HG03045 (cell line): Measurements from ENCODE around the gene RFX7.

Experiments
- ATAC-seq: cut with Tn5 transposase; IDR thresholded peaks from one replicate; pipeline ENCODE4 v1.9.1; 2021; ENCODE audit warnings: mild to moderate bottlenecking, moderate library complexity; ENCODE audit not compliant: unreplicated experiment

RFX7 gene

GRCh38 chr15:56052395-56053045 is 191.2 kb downstream of the RFX7 start:
- ATAC-seq = peak; percentile 56

DNA sequence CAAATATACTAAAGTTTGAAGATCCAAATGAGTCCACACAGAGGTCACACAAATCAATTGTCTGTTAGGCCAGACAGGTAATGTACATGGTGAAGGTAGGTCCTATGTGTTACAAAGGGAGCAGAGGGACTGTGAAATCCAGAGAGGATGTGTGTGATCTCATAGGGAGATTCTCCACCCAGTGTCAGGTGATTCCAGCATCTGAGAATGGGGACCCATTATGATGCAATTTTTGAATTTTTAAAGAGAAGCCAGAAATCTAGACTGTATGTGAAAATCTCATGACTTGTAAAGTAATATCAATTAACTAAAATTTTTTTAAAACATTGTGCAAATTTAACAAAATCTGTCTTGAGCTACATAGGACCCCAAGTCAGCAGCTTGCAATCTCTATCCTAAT is 192.0 kb downstream of the RFX7 start:
- ATAC-seq = no peak

DNA sequence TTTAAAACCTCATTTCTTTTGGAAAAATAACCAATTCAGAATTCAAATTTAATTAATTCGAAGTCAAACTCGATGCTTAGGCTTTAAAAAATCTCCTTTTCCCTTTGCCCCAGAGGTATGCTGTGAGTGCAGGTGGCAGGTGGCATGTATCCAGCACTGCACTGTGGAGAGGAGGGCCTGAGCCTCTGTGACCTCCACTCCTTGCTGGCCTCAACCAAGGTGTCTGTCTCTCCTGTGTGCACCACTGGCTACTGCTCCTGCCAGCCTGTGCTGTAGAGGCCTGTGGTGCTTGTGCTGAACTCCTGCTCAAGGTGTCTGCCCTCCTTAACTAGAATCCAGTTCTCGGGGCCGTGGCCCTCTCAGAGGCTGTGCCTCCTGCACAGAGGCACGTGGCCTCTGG is 194.1 kb downstream of the RFX7 start:
- no peak for ATAC-seq

DNA sequence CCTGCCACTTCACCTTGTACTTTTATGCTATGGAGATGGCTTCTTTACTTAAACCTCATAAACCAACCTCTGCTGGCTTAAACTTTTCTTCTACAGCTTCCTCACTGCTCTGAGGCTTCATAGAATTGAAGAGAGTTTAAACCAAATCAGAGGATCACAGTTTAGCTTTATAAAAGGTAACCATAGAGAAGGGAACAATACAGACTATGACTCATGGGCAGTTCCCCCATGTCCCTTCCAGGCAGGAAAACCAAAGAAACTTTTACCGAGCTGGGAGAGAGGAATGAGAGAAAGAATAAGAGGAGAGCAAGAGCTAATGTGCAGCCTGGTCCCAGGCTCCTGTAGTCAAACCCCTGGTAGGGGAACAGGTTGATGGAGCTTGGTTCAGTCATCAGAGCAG is 196.3 kb downstream of the RFX7 start:
- ATAC-seq = no peak

DNA sequence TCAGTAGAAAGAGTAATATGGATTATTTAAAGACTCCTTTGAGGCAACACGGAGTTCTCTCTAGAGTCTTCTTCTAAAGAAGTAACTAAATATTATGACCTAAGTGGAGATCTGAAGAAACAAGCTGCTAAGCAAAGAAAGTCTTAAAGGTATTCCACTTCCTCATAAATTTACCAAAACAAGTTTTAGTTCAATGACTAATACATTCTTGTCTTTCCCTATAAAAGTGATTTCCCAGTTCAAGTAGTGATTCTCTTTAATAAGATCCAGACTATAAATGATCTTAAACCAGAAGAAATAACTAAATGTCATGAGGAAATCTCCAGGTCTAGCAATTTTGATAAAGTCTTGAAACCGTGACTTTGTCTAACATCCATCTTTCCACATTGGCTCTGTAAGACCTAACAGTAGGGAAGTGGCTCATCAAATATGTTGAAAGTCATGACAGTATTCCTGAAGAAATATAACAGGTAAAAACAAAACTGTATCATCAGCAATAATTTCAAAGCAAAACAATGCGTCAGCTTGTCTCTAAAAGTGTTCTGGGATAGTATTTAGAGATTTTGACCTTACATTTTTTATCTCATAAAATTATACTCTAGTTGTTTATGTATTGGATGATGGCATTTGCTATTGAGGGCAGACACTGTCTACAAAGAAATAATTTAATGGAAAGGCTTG is 198.5 kb downstream of the RFX7 start:
- no peak for ATAC-seq

DNA sequence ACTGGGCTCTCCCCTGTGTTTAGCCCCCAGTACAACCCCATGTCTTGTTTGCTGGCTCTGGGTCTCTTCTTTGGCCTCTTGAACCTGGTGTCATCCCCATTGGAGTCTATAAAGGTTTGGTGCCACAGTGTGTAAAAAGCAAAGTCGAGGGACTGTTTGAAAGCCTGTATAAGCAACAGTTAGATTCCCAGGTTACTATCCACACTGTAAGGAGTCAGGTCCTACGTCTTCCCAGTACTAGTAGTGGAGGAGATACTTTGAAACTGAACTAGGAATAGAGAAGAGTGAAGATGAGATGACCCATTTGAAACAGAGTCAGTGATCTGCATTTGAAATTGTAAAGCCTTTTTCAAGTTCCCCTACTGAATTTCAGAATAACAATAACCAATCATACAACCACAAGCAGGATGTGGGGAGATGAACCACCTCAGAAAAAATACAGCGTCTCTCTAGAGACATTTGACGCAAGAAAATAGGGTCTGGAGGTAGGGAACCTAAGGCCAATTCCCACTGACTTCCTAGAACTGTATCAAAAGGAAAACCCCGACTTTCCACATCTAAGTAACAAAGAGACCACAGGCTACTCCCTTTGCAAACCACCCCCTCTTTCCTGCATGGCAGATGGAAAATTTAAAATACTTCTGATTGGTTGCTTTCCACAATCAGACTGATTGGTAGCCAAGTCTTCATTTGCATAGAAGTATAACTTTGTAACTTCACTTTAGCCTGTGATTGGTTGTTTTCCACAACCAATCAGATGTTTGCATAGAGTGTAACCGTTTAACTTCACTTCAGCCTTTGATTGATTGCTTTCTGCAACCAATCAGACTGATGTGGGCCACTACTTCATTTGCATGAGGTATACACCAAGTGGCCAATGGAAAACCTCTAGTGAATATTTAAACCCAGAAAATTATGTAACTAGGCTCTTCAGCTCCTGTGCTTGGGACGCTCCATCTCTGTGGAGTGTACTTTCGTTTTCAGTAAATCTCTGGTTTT is 200.4 kb downstream of the RFX7 start:
- ATAC-seq = no peak

DNA sequence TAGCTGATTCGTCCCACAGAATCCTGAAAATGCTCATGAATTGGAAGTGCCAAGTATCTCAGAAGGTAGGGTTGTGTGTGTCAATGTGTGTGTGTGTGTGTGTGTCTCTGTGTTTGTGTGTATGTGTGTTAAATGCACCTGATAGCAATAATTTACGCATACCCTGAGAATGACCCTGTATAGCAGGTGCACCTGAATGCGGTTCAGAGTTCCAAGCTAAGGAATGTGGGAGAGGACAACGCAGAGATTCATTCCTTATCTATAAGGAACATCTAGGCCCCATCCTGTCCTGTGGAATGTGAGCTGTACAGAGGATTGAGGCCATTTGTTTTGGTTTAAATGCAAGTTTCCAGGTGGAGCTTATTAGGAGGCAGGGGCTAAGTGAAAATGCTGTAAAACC is 201.2 kb downstream of the RFX7 start:
- ATAC-seq = no peak

DNA sequence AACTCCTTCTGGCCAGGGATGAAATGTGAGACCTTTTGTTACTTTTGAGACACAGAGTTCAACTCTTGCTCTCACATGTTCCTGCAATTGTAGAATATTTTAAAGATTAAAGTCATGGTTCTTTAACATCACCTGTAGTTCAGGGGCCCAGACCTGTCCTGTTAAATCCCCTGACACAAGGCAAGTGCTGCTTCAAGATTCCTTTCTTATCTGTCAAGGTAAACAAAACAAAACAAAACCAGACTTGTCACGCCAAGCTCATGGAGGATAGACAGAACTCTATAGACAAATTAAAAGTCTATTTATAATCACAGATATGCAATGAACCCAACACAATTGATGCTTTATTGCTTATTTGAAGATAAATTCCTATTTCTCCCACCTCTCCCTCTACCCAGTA is 201.6 kb downstream of the RFX7 start:
- no peak for ATAC-seq

GRCh38 chr15:56040081-56041035 is 203.3 kb downstream of the RFX7 start:
- no peak for ATAC-seq

GRCh38 chr15:56038707-56039106 is 205.0 kb downstream of the RFX7 start:
- ATAC-seq = no peak

DNA sequence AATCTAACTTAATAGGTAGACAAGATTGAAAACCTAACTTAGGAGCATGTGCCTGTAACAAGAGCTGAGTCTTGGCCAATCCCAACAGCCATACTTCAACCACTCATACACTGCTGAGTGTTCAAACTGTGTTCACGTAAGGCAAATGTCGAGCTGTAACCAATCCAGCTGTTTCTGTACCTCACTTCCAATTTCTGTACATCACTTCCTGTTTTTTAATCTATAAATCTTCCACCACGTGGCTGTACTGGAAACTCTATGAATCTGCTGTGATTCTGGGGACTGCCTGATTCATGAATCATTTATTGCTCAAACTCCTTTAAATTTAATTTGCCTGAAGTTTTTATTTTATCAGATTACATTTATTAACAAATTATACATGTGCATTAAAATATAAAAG is 205.7 kb downstream of the RFX7 start:
- ATAC-seq = no peak
